Measurements from ENCODE around the gene SLC4A1AP.

DNA sequence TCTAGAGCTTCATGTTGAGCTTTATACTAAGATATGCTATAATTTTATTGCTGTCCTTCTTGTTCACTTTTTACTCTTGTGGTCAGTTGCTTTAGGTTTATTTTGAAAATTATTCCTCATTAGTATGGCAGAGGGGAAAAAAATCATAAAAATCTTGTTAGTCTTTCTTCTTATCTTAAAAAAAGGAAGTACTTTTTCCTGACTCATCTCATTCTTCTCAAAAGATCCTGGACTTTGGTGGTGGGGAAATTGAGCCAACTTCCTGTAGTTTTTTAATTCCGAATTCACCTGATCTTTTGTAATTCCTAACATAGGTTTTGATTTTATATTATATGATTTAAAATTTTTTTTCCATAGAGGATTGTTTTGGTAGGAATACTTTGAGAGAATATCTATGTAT lies 3.8 kb downstream of the SLC4A1AP start:
- TF ChIP-seq JUND (IDR thresholded peaks at IDR 0.05) (no peak), POLR2A (IDR thresholded peaks at IDR 0.05; ENCODE audit: borderline replicate concordance, extremely low read depth, insufficient read depth, insufficient read length) (no peak), EZH2 (IDR thresholded peaks at IDR 0.05) (no peak), ATF3 (IDR thresholded peaks at IDR 0.05) (no peak), CBX3 (IDR thresholded peaks at IDR 0.05; ENCODE audit: low read depth) (no peak), RAD21 (IDR thresholded peaks at IDR 0.05; ENCODE audit: low read depth) (no peak), FOSL1 (IDR thresholded peaks at IDR 0.05; ENCODE audit: low read depth) (no peak)
- TF ChIP-seq, protein P1, sequence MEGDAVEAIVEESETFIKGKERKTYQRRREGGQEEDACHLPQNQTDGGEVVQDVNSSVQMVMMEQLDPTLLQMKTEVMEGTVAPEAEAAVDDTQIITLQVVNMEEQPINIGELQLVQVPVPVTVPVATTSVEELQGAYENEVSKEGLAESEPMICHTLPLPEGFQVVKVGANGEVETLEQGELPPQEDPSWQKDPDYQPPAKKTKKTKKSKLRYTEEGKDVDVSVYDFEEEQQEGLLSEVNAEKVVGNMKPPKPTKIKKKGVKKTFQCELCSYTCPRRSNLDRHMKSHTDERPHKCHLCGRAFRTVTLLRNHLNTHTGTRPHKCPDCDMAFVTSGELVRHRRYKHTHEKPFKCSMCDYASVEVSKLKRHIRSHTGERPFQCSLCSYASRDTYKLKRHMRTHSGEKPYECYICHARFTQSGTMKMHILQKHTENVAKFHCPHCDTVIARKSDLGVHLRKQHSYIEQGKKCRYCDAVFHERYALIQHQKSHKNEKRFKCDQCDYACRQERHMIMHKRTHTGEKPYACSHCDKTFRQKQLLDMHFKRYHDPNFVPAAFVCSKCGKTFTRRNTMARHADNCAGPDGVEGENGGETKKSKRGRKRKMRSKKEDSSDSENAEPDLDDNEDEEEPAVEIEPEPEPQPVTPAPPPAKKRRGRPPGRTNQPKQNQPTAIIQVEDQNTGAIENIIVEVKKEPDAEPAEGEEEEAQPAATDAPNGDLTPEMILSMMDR (IDR thresholded peaks at IDR 0.05 in 2 of 3, conservative IDR thresholded peaks at IDR 0.05 in 1 of 3; ENCODE audit: borderline replicate concordance in 1 of 3, insufficient read depth in 1 of 3, low read depth in 2 of 3, low read length in 2 of 3), result no peak

Data from HCT116 (cell line).